Smooth muscle cell (in vitro differentiated cells): ENCODE data around the gene DTX4. TPM values are rescaled to one million over a fixed set of nuclear protein-coding genes. Genes with fewer than 3 reads are reported as not detected.

ENCODE experiments used
- DNase-seq: peaks from one replicate; lab custom pipeline; 2025; ENCODE audit not compliant: unreplicated experiment; lab: John Stamatoyannopoulos, UW
- H2AFZ ChIP-seq: fragments of 200-600 bp; sonication (generic); 2 replicates; pipeline ENCODE4 v1.6.0; 2016; ENCODE audit warnings: antibody characterized with exemption, low read depth, mild to moderate bottlenecking
- H3F3A ChIP-seq: fragments of 200-600 bp; sonication (generic); 2 replicates; pipeline ENCODE4 v1.6.0; 2017; ENCODE audit warnings: antibody characterized with exemption, low read depth
- H3K27ac ChIP-seq: fragments of 200-600 bp; sonication (generic); 2 replicates; pipeline ENCODE4 v1.5.1; 2016; ENCODE audit warnings: low read depth, mild to moderate bottlenecking
- H3K27me3 ChIP-seq: fragments of 200-600 bp; sonication (generic); 2 replicates; pipeline ENCODE4 v1.6.1; 2016; ENCODE audit warnings: low read depth, mild to moderate bottlenecking
- H3K36me3 ChIP-seq: fragments of 200-600 bp; sonication (generic); 2 replicates; pipeline ENCODE4 v1.5.1; 2016; ENCODE audit warnings: low read depth
- H3K4me1 ChIP-seq: fragments of 200-600 bp; sonication (generic); 2 replicates; pipeline ENCODE4 v1.5.1; 2016; ENCODE audit warnings: low read depth
- H3K4me2 ChIP-seq: fragments of 200-600 bp; sonication (generic); 2 replicates; pipeline ENCODE4 v1.6.0; 2016; ENCODE audit warnings: mild to moderate bottlenecking
- H3K4me3 ChIP-seq: fragments of 200-600 bp; sonication (generic); 2 replicates; pipeline ENCODE4 v1.5.1; 2016; ENCODE audit warnings: mild to moderate bottlenecking
- H3K79me2 ChIP-seq: fragments of 200-600 bp; sonication (generic); 2 replicates; pipeline ENCODE4 v1.6.0; 2016; ENCODE audit warnings: low read depth, mild to moderate bottlenecking
- H3K9ac ChIP-seq: fragments of 200-600 bp; sonication (generic); 2 replicates; pipeline ENCODE4 v1.6.0; 2016; ENCODE audit warnings: low read depth
- H3K9me3 ChIP-seq: fragments of 200-600 bp; sonication (generic); replicated peaks from 2 replicates; pipeline ENCODE4 v1.5.1; 2016; ENCODE audit warnings: low read depth
- H4K20me1 ChIP-seq: fragments of 200-600 bp; sonication (generic); 2 replicates; pipeline ENCODE4 v1.6.0; 2016; ENCODE audit warnings: low read depth
- CTCF ChIP-seq: fragments of 200-600 bp; sonication (generic); IDR thresholded peaks from 2 replicates; pipeline ENCODE4 v1.5.1; 2017; ENCODE audit warnings: borderline replicate concordance, mild to moderate bottlenecking, antibody characterized with exemption; ENCODE audit not compliant: insufficient read depth, poor library complexity, severe bottlenecking
- WGBS: methylation state at CpG from one replicate; pipeline ENCODE4 v1.1.7; 2016; ENCODE audit warnings: low lambda C conversion rate; 5-methylcytosine and 5-hydroxymethylcytosine counted together
- polyA plus RNA-seq: library from polyadenylated mRNA; unstranded; fragments of >200 nt; fragmentation: Nextera tagmentation; extraction: Ambion mirVana; gene quantifications from 2 replicates; pipeline ENCODE4 v1.2.1, GENCODE V29; 2016
- total RNA-seq: library from RNA; depleted of rRNA; stranded (reverse); fragments of >200 nt; gene quantifications from 2 replicates; pipeline ENCODE4 v1.2.3, GENCODE V29; 2014

Gene DTX4
- total and polyA plus RNA-seq, 2 experiments from 2014 or later = 10.2 to 13.0 TPM

- Histone ChIP-seq H3K4me2 (peak within 1 kb of the TSS; percentile 88), H3K9ac (peak within 1 kb of the TSS; percentile 81), H3K4me3 (peak within 1 kb of the TSS; percentile 82), H3K79me2 (no peaks in the 10 kb centered on the region), H3K9me3 (no peaks in the 10 kb centered on the region), H3K36me3 (no peaks in the 10 kb centered on the region), H2AFZ (peak within 1 kb of the TSS; percentile 94), H3K27ac (peak within 1 kb of the TSS; percentile 79), H3K4me1 (peaks cover 8% of the 10 kb centered on the region), H4K20me1 (no peaks in the 10 kb centered on the region), H3F3A (peaks cover 4% of the 10 kb centered on the region), H3K27me3 (no peaks in the 10 kb centered on the region)
- WGBS = 4% methylated on average over 50 of the region's 50 CpGs
- DNase-seq = peak; percentile 59
- TF ChIP-seq CTCF = peak; percentile 14
These were observed 29.1 kb upstream of the DTX4 start, which contains the start of gene FAM111A for GRCh38 chr11:59142530-59143507. Gene FAM111A, plus strand, starts transcription at chr11:59142856. Its CDS starts 6,017 bp downstream, at chr11:59148873.

- Histone ChIP-seq H3K36me3 (no peaks in the 10 kb centered on the region), H2AFZ (peak overlapping the region; percentile 71), H3K4me3 (peak overlapping the region; percentile 82), H3K27me3 (no peaks in the 10 kb centered on the region), H3K27ac (peak overlapping the region; percentile 79), H3K4me2 (peak overlapping the region; percentile 88), H4K20me1 (no peaks in the 10 kb centered on the region), H3K4me1 (peaks cover 8% of the 10 kb centered on the region), H3F3A (peaks cover 4% of the 10 kb centered on the region), H3K9me3 (no peaks in the 10 kb centered on the region), H3K79me2 (no peaks in the 10 kb centered on the region), H3K9ac (peak overlapping the region; percentile 30)
- no peak for DNase-seq
- 93% methylated on average over 1 of the region's 1 CpG for WGBS
- no peak for TF ChIP-seq CTCF
These were observed 27.8 kb upstream of the DTX4 start for GRCh38 chr11:59144096-59144495.

GRCh38 chr11:59144579-59145345 is 27.2 kb upstream of the DTX4 start:
- peaks cover 8% of the 10 kb centered on the region for H3K4me1 ChIP-seq
- H3K27ac ChIP-seq = peak overlapping the region; percentile 79
- H3F3A ChIP-seq = peaks cover 4% of the 10 kb centered on the region
- no peaks in the 10 kb centered on the region for H3K36me3 ChIP-seq
- TF ChIP-seq CTCF = no peak
- WGBS = 5% methylated on average over 39 of the region's 39 CpGs
- H3K9ac ChIP-seq = peak overlapping the region; percentile 30
- no peaks in the 10 kb centered on the region for H3K9me3 ChIP-seq
- peak overlapping the region; percentile 71 for H2AFZ ChIP-seq
- H3K27me3 ChIP-seq = no peaks in the 10 kb centered on the region
- H3K79me2 ChIP-seq = no peaks in the 10 kb centered on the region
- H4K20me1 ChIP-seq = no peaks in the 10 kb centered on the region
- peak overlapping the region; percentile 88 for H3K4me2 ChIP-seq
- H3K4me3 ChIP-seq = peak overlapping the region; percentile 82
- DNase-seq = peak; percentile 7
